ENCODE results near the gene PADI1. TPM values are rescaled to one million over a fixed set of nuclear protein-coding genes. Genes with fewer than 3 reads are reported as not detected.

Gene PADI1
- total RNA-seq, 4 donors from 2014 or later = 0.14 TPM; not detected in 3

- no peak overlapping the region for H3K27ac ChIP-seq
- no peaks in the 10 kb centered on the region for H3K36me3 ChIP-seq
- no peak for DNase-seq
- no peaks in the 10 kb centered on the region for H3K27me3 ChIP-seq
- H3K4me1 ChIP-seq = no peaks in the 10 kb centered on the region
- H3K4me3 ChIP-seq = no peak overlapping the region
- TF ChIP-seq POLR2A (IDR thresholded peaks at IDR 0.05) (no peak), CTCF (IDR thresholded peaks at IDR 0.05) (no peak)
- intact Hi-C loops (cut with DNase I; ENCODE audit: low total_unique reads) = no loop called here
- no peaks in the 10 kb centered on the region for H3K9me3 ChIP-seq
These were observed 31.7 kb upstream of the PADI1 start for GRCh38 chr1:17173217-17173616.

GRCh38 chr1:17176306-17177061, 28.4 kb upstream of the PADI1 start:
- no peak for DNase-seq

GRCh38 chr1:17177651-17178050, 27.3 kb upstream of the PADI1 start:
- H3K36me3 ChIP-seq = no peaks in the 10 kb centered on the region
- no peak overlapping the region for H3K4me3 ChIP-seq
- H3K4me1 ChIP-seq = no peaks in the 10 kb centered on the region
- no peaks in the 10 kb centered on the region for H3K9me3 ChIP-seq
- TF ChIP-seq CTCF (IDR thresholded peaks at IDR 0.05) (no peak), POLR2A (IDR thresholded peaks at IDR 0.05) (no peak)
- H3K27me3 ChIP-seq = peaks cover 0 to 5% of the 10 kb centered on the region in 2 donors
- DNase-seq = no peak
- intact Hi-C loops (cut with DNase I; ENCODE audit: low total_unique reads) = no loop called here
- no peak overlapping the region for H3K27ac ChIP-seq

More at GRCh38 chr1:17176306-17177061, 28.4 kb upstream of the PADI1 start:
- intact Hi-C loops (cut with DNase I; ENCODE audit: low total_unique reads) = no loop called here
- H3K4me1 ChIP-seq = no peaks in the 10 kb centered on the region
- H3K27me3 ChIP-seq = no peaks in the 10 kb centered on the region
- no peak for TF ChIP-seq CTCF (IDR thresholded peaks at IDR 0.05)
- no peak for TF ChIP-seq POLR2A (IDR thresholded peaks at IDR 0.05)
- H3K36me3 ChIP-seq = no peaks in the 10 kb centered on the region
- no peak overlapping the region for H3K4me3 ChIP-seq
- H3K27ac ChIP-seq = no peak overlapping the region
- H3K9me3 ChIP-seq = no peaks in the 10 kb centered on the region

GRCh38 chr1:17181781-17182464, 23.0 kb upstream of the PADI1 start:
- no peaks in the 10 kb centered on the region for H3K36me3 ChIP-seq
- peaks cover 0 to 5% of the 10 kb centered on the region in 2 donors for H3K27me3 ChIP-seq
- H3K4me1 ChIP-seq = no peaks in the 10 kb centered on the region
- H3K9me3 ChIP-seq = no peaks in the 10 kb centered on the region
- DNase-seq = no peak
- TF ChIP-seq POLR2A (IDR thresholded peaks at IDR 0.05) (no peak), CTCF (IDR thresholded peaks at IDR 0.05) (no peak)
- H3K4me3 ChIP-seq = no peak overlapping the region
- intact Hi-C loops (cut with DNase I; ENCODE audit: low total_unique reads) = no loop called here
- no peak overlapping the region for H3K27ac ChIP-seq
